Inferior parietal cortex (tissue), 1 donor: Measurements from ENCODE around the gene TOP3B.

ENCODE experiments used
- DNase-seq: peaks from one replicate; pipeline ENCODE4 v3.0.0-alpha.2; 2016; ENCODE audit errors: extremely low spot score

Gene TOP3B

DNA sequence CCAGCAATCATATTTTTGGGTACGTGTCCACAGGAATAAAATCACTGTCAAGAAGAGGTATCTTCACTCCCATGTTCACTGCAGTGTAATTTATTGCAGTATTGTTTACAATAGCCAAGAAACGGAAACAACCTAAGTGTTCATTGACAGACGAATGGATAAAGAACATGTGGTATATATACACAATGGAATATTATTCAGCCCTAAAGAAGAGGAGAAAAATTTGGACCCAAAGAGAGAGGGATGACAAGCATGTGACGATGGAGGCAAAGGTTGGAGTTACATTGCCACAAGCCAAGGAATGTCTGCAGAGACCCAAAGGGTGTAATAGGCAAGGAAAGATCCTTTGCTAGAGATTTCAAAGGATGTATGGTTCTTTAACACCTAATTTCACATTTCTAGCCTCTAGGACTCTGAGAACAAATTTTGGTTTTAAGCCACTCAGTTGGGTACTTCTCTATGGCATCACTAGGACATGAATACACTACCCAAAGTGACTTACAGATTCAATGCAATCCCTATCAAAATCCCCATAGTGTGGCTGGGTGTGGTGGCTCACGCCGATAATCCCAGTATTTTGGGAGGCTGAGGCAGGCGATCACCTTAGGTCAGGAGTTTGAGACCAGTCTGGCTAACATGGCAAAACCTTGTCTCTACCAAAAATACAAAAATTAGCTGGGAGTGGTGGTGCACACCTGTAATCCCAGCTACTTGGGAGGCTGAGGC lies 31.1 kb upstream of the TOP3B start:
- no peak for DNase-seq

DNA sequence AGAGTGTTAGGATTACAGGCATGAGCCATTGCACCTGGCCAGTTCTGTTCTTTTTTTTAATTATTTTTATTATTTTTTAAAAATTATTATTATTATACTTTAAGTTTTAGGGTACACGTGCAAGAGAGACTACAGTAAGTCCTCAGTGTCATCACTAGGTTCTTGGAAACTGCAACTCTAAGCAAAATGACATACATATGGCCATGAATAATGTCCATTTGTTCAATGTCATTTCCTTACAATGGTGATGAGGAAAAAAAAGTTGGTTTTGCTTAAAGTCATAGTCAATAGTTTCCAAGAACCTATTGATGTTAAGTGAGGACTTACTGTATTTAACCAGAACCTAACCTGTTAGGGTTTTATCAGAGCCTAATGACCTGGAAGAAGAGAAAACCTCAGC lies 29.4 kb upstream of the TOP3B start:
- DNase-seq = no peak

- DNase-seq = no peak
These were observed 27.8 kb upstream of the TOP3B start for GRCh38 chr22:22010358-22010757.

- DNase-seq = no peak
These were observed 27.1 kb upstream of the TOP3B start for GRCh38 chr22:22009661-22010060.

DNA sequence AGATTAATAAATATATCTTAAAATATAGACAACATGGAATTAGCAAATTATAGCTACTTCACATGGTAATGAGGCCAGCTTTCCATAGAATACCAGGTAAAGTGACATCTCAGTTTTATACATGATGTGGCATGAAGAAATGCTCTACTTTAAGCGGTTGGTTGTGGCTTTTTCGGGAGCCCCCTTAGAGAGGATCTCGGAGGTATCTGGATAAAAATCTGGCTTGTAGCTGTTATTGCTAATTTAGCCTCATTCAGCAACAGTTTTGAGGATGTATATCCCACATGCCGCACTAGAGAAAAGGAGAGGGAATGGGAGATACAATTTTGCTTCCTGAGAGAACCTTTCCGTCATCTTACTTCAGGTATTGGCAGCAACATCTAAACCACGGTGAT lies 24.0 kb upstream of the TOP3B start:
- DNase-seq = no peak

GRCh38 chr22:22005945-22006595 lies 23.5 kb upstream of the TOP3B start:
- DNase-seq = no peak

DNA sequence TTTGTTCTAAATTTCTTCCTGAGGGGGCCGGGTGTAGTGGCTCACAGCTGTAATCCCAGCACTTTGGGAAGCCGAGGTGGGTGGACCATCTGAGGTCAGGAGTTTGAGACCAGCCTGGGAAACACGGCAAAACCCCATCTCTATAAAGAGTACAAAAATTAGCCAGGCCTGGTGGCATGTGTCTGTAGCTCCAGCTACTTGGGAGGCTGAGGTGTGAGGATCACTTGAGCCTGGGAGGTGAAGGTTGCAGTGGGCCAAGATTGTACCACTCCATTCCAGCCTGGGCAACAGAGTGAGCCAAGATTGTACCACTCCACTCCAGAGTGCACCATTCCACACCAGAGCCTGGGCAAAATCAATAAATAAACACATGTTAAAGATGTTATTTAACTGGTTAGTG lies 20.6 kb upstream of the TOP3B start:
- DNase-seq = no peak

GRCh38 chr22:22002526-22003055 lies 20.0 kb upstream of the TOP3B start:
- DNase-seq = no peak

DNA sequence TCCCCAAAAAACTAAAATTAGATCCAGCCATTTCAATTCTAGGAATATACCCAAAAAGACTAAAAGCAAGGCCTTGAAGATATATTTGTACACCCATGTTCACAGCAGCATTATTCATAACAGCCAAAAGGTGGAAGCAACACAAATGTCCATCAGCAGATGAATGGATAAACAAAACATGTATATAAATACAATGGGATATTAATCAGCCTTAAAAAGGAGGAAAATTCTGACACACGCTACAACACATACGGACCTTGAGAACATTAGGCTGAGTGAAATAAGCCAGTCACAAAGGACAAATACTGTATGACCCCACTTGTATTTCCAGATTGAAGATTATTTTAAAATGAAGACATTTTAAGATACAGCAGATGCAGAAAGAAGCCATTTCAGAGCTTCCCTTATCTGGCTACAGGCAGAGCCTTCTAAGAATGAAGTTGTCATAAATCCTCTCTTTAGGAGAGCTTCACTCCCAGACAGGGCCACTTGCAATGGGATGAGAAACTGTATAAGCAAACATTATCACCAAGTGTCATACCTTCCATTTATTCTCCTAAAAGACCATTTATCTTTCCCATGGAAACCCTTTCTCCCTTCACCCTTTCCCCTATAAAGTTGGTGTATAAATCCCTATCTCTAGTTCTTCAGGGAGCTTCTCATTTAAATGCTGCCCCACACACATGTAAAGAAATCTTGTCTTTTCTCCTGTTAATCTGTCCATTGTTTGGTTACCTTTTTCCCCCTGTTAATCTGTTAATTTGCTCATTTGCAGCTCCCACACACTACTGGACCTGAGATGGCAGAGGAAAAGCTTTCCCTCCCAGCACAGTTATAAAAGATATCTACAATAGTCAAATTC lies 19.3 kb upstream of the TOP3B start:
- no peak for DNase-seq

GRCh38 chr22:21998595-21999247 lies 16.1 kb upstream of the TOP3B start:
- no peak for DNase-seq

DNA sequence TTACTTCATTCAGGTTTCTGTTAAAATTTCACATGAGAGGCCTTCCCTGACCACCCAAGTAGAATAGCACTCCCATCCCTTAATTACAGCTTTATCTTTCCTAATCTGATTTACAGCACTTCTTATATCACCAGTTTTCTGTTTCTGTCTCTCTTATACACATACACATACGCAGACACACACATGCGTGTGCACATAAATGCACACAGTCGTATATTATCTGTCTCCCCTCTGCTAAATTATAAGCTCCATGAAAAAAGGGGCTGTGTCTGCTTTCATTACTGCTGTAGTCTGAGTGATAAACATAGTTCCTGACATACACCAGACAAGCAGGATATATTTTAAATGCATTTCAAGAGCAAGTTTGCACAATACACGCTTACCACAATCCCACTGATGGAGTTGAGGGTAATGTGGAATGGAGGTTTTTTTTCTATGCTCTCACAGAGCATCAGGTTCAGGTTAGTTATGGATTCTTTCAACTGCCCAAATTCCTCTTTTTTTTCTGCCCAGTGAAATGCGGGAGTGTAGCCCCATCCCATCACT lies 13.7 kb upstream of the TOP3B start:
- no peak for DNase-seq

GRCh38 chr22:21995660-21996059 lies 13.1 kb upstream of the TOP3B start:
- DNase-seq = no peak

GRCh38 chr22:21994881-21995444 lies 12.4 kb upstream of the TOP3B start:
- no peak for DNase-seq

DNA sequence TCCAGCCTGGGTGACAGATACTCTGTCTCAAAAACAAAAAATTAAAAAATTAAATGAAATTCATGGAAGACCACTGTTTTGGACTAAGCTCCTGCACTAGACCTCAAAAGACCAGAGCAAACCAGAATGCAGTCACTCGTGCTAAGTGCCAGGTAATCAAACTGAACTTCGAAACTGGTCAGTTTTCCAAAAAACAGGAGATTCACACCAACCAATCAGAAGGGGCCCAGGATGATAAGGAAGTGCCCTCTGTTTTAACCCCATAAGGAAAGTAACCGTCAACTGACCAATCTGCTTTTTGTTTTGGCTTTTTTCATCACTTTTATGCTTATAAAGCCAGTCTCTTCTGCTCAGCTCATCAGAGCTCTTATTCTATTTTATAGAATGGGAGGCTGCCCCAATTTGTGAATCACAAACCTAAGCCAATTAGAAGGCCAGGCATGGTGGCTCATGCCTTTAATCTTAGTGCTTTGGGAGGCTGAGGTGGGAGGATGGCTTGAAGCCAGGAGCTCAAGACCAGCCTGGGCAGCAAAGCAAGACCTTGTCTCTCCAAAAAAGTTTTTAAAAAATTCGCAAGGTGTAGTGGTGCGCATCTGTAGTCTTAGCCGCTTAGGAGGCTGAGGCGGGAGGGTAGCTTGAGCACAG lies 10.1 kb upstream of the TOP3B start:
- DNase-seq = no peak

DNA sequence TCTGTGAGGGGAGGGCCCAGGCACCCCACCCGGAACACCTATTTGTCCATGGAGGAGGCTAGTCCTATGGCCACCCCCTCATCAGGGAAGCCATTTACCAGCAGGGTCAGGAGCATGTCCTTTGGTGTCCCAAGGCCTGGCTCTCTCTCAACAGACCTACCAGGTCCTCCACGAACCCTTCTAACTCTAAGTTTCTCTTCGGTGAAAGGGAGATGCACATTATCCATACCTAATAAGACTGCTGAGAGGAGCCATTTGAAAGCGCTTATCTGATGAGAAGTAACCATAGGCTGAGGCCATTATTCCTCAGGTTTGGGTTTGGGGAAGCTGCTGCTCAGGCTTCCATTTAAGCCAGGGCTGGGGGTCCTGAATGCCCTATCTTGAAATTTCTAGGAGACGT lies 9.2 kb upstream of the TOP3B start:
- DNase-seq = no peak

- no peak for DNase-seq
These were observed 8.7 kb upstream of the TOP3B start for GRCh38 chr22:21991304-21991596.

DNA sequence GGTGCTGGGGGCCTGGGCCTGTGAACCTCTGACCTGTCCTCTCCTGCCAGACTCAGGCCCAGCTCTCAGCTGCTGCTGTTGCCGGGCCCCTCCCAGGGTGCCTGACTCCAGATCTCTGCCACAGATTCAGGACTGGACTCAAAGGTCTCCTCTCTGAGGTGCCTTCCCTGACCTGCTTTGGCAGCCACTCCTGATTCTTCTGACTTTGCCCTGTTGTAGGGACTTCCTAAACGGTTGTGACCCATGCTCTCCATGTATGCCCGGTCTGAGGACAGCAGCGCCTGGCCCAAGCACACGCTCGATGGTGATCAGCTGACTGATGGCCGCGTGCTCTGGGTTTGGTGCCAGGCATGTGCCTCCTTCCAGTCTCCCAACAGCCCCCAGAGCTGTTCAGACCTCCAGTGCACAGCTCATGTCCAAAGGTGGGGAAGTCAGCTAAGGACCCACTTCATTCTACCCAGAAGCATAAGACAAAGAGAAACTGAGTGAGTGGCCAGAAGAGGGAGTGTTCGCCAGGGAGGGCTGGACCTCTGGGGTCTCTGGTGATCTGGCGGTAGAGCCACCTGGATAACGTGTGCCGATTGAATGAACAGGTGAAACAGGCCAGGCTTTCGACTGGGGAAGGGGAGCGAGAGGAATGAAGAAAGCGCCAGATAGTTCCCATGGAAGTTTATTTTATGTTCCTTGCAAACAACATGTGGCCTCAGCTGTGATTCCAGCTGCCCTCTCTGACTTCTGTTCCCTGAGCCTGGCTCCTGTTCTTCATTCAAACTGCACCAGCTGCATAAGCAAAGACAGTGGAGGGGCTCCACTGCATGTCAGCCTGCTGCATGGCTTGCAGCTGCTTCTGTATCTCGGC lies 8.1 kb upstream of the TOP3B start:
- DNase-seq = no peak

- no peak for DNase-seq
These were observed 6.5 kb upstream of the TOP3B start for GRCh38 chr22:21989049-21989448.

DNA sequence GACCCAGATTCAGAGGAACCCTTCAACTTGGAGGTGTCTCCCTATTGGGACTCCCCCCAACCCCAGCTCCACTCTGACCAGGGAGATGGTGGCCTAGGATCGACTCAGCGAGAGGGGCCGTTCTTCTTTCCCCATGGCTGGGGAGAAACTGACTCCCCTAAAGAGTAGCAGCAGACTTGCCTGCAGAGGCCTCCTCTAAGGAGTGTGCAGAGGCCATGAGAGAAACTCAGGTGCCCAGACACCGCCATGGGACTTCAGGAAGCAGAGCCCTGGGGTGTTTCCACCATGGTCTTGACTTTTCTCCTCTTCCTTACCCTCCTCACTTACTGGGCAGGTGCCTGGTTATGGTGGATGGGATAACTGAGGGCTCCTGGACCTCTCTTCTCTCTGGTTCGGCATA lies 2.6 kb upstream of the TOP3B start:
- no peak for DNase-seq

- DNase-seq = peak; percentile 32
These were observed 2.2 kb upstream of the TOP3B start for GRCh38 chr22:21984793-21985192.
